Urinary bladder (tissue), 4 donors: Measurements from ENCODE around the gene POSTN. TPM values are rescaled to one million over a fixed set of nuclear protein-coding genes. Genes with fewer than 3 reads are reported as not detected.

Source experiments
- DNase-seq: peaks from one replicate; pipeline ENCODE4 v3.0.0-alpha.2; 2015; ENCODE audit errors: extremely low spot score
- H3K27ac ChIP-seq: one replicate; pipeline ENCODE4 v1.5.1; 2013; ENCODE audit warnings: low read depth, mild to moderate bottlenecking, moderate library complexity
- H3K36me3 ChIP-seq: one replicate; pipeline ENCODE4 v1.6.1; 2013; ENCODE audit warnings: mild to moderate bottlenecking, moderate library complexity; ENCODE audit not compliant: insufficient read depth
- H3K4me1 ChIP-seq: one replicate; pipeline ENCODE4 v1.6.1; 2013; ENCODE audit warnings: mild to moderate bottlenecking, moderate library complexity; ENCODE audit not compliant: insufficient read depth
- H3K4me3 ChIP-seq: one replicate; pipeline ENCODE4 v1.5.1; 2013; ENCODE audit warnings: low read depth, low read length
- WGBS: extraction: QIAGEN DNeasy Blood & Tissue Kit; methylation state at CpG from one replicate; pipeline ENCODE4 v1.1.7; 2013; 5-methylcytosine and 5-hydroxymethylcytosine counted together
- polyA plus RNA-seq: library from polyadenylated mRNA; stranded (reverse); fragments of 200-250 nt; gene quantifications from one replicate; pipeline ENCODE4 v1.2.3, GENCODE V29; 2013
- total RNA-seq: library from RNA; depleted of rRNA; stranded (reverse); fragments of >200 nt; gene quantifications from one replicate; pipeline ENCODE4 v1.2.3, GENCODE V29; 2014
- donor health status: healthy with polysubstance abuse.
- donor health status: healthy.

The POSTN gene, protein sequence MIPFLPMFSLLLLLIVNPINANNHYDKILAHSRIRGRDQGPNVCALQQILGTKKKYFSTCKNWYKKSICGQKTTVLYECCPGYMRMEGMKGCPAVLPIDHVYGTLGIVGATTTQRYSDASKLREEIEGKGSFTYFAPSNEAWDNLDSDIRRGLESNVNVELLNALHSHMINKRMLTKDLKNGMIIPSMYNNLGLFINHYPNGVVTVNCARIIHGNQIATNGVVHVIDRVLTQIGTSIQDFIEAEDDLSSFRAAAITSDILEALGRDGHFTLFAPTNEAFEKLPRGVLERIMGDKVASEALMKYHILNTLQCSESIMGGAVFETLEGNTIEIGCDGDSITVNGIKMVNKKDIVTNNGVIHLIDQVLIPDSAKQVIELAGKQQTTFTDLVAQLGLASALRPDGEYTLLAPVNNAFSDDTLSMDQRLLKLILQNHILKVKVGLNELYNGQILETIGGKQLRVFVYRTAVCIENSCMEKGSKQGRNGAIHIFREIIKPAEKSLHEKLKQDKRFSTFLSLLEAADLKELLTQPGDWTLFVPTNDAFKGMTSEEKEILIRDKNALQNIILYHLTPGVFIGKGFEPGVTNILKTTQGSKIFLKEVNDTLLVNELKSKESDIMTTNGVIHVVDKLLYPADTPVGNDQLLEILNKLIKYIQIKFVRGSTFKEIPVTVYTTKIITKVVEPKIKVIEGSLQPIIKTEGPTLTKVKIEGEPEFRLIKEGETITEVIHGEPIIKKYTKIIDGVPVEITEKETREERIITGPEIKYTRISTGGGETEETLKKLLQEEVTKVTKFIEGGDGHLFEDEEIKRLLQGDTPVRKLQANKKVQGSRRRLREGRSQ
- total RNA-seq (1,032 TPM), polyA plus RNA-seq (105 TPM)

DNA sequence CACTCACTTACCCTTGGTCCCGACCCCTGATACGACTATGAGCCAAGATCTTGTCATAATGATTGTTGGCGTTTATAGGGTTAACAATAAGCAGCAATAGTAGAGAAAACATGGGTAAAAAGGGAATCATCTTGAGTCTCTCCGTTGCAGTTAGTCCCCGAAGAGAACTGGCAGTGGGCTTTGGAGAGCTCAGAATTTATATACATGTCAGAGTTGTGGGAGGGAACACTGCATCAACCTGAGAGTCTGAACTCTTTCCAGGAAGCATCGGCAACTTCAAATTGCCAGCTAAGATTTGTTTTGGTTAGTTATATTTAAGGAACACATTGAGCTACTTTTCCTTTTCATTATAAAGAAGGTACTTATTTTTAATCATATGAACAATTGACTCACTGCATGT, at the start of gene POSTN:
POSTN (minus strand) TSS at position 172 of the 400 bp plus-strand sequence; CDS start at position 130, 42 bp downstream.
- Histone ChIP-seq H3K4me3 (peak within 1 kb of the TSS; percentile 14), H3K4me1 (no peaks in the 10 kb centered on the region), H3K36me3 (no peaks in the 10 kb centered on the region), H3K27ac (no peak within 1 kb of the TSS)
- peak; percentile 62 for DNase-seq
- WGBS: 10% methylated on average over 6 of the region's 6 CpGs

DNA sequence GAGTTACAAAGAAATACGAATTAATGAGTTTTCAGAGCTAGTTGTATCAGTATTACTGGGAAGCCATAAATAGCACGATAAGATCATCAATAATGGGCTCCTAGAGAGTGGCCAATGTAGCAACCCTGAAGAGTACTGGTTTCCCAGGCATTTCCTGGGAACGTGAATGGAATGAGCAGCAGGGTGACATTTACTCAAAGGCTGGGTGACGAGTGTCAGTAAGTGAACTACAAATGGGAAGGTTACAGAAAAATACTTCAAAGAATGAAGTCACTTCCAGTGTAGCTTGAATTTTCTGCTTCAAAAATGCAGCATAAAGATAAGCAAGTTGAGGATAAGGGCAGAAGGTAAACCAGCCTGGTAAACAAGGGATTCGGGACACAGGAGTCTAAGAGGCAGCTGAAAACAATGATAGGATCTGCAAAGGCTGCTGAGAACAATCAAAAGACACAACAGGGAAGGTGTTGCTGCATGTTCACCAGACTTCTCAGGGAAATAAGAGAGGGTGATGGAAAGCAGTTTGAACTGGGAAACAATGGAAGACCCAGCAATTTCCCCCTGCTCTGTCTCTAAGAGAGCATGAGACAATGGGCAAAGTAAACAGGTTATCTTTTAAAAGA, 48.6 kb upstream of the POSTN start:
- 59% methylated on average over 5 of the region's 5 CpGs for WGBS
- H3K4me3 ChIP-seq: no peak overlapping the region
- H3K4me1 ChIP-seq: no peaks in the 10 kb centered on the region
- H3K36me3 ChIP-seq: no peaks in the 10 kb centered on the region
- DNase-seq: no peak
- H3K27ac ChIP-seq: no peak overlapping the region

DNA sequence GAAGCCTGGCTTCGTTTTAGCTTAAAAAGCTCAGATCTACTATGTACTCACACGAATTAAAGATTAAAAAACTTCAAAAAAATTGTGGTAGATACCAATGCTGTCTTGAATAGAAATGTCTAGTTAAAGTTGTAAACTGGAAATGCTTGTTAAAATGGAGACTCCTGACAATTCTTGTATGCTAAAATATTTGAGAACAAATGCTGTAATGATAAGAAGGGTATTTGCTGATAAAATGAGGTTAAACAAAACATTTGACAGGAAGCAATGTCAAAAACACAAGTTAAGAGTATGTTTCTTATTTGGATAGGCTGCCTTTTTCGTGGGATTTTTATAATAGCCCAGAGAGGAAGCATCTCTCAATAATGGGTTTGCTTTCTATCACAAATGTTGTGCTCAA, 48.0 kb upstream of the POSTN start:
- no peak overlapping the region for H3K4me3 ChIP-seq
- no peak for DNase-seq
- H3K27ac ChIP-seq: no peak overlapping the region
- no peaks in the 10 kb centered on the region for H3K4me1 ChIP-seq
- H3K36me3 ChIP-seq: no peaks in the 10 kb centered on the region
- WGBS: 49% methylated on average over 3 of the region's 3 CpGs

DNA sequence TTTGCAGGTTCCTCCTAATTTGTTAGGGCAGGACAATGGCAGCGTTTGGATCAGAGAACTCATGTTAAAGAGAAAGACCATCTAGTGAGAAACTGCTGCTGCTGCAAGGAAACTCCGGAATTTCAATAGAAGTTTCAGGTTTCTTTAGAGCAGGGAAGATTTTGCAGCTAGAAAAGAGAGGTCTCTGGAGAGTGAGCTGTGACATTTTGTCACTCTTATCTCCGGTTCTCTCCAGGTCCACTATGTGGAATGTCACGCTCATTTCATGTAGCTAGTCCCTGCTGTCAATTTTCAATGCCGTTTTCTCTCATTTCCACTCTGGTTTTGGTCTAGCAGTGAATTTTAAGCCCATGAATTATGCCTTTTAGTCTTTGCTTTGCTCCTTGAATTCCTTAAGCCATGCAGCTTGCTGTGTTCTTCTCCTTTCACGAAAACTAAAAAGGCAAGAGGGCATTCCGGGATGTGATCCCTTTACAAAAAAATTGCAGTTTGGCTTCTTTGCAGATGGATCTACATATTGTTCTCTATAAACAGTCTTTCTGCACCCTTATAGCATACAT, 46.7 kb upstream of the POSTN start:
- no peak for DNase-seq
- H3K4me3 ChIP-seq: no peak overlapping the region
- 39% methylated on average over 7 of the region's 7 CpGs for WGBS

DNA sequence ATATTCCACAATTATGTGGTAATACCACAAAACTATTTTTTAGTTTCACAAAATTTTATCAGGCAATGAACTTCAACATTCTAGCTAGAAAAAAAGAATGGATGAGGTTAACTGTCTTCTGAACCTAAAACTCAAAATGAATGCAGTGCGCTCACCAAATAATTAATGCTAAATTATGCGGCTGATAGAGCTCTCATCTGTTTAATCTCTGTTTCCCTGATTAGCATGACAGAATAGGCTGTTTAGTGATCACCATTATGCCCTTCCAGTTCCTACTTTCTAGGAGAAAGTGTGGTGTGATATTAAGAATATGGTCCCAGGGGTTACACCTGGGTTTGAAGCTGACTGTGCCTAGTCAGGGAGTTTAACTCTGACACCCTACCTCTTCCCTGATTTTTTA, 42.8 kb upstream of the POSTN start:
- Histone ChIP-seq H3K27ac (no peak overlapping the region), H3K36me3 (no peaks in the 10 kb centered on the region), H3K4me3 (no peak overlapping the region), H3K4me1 (no peaks in the 10 kb centered on the region)
- no peak for DNase-seq
- WGBS: 96% methylated on average over 2 of the region's 2 CpGs

More for the DNA sequence above, 46.7 kb upstream of the POSTN start:
- H3K4me1 ChIP-seq: no peaks in the 10 kb centered on the region
- H3K27ac ChIP-seq: no peak overlapping the region
- H3K36me3 ChIP-seq: no peaks in the 10 kb centered on the region

DNA sequence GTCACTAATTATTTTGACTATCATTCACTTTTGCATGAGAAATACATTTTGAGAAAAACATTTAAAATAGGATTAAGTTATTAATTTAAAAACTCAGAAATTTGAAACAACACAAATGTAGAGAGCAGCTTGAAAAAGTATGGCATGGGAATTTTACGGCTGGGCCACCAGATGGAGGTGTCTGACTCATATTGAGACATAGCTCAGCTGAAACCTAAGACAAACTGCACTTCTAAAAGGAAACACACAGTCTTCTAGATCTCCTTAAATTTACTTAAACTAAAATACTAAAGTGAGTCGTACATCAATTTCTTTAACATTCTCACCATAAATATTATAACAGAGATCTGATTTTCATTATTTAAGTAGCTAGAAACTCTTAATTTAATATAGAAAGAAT, 41.9 kb upstream of the POSTN start:
- no peak overlapping the region for H3K27ac ChIP-seq
- no peaks in the 10 kb centered on the region for H3K36me3 ChIP-seq
- no peak for DNase-seq
- 20% methylated on average over 2 of the region's 2 CpGs for WGBS
- H3K4me3 ChIP-seq: no peak overlapping the region
- no peaks in the 10 kb centered on the region for H3K4me1 ChIP-seq

DNA sequence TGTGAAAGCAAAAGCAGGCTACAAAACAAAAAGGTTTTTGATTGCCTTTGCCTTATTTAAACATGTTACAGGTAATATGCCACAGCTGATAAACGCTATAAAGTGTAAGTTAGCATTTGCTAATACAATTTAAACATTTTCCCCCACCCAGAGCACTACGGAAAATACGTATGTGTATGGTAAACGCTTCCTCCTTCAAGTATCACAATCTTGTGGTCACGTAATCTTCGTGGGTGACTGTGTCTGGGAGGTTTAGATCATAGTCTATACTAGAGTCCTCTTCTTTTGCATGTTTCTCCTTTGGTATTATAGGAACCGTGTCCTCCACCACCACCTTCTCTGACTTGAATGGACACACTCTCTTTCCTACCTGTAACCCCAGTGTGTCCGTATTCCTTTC, 38.1 kb upstream of the POSTN start:
- Histone ChIP-seq H3K4me1 (no peaks in the 10 kb centered on the region), H3K4me3 (no peak overlapping the region)
- 87% methylated on average over 8 of the region's 8 CpGs for WGBS

DNA sequence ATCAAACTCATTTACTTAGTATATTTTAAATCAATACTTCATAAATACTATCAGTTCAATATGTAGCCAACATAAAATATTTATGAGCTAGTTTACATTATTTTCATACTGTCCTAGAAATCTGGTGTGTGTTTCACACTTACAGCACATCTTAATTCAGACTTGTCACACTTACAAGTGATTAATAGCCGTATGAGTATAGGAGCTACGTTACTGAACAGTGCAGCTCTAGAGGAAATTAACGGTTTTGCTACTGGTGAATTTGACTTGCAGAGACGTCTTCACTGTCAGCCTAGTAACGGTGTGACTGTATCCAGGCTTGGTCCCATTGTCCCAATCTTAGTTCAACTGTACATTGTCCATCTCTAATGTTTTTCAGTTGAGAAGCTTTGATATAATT, 33.7 kb upstream of the POSTN start:
- Histone ChIP-seq H3K4me3 (no peak overlapping the region), H3K27ac (no peak overlapping the region), H3K36me3 (no peaks in the 10 kb centered on the region), H3K4me1 (no peaks in the 10 kb centered on the region)
- 64% methylated on average over 5 of the region's 5 CpGs for WGBS
- no peak for DNase-seq

More for the DNA sequence above, 38.1 kb upstream of the POSTN start:
- H3K27ac ChIP-seq: no peak overlapping the region
- no peaks in the 10 kb centered on the region for H3K36me3 ChIP-seq
- no peak for DNase-seq

DNA sequence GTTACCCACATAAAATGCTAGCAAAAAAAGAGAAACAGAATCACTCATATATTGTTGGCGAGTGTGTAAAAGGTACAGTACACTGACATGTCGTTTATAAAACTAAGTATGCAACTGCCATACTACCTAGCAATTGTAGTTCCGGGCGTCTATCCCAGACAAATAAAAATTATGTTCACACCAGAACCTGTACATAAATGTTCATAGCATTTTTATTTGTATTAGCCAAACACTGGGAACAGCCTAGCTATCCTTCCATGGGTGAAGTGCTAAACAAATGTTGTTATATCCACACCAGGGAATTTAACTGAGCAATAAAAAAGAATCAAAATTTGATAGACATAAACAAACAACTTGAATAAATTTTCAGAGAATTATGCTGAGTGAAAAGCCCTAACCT, 28.9 kb upstream of the POSTN start:
- no peak for DNase-seq
- Histone ChIP-seq H3K36me3 (no peaks in the 10 kb centered on the region), H3K4me1 (no peaks in the 10 kb centered on the region), H3K27ac (no peak overlapping the region), H3K4me3 (no peak overlapping the region)
- 77% methylated on average over 4 of the region's 4 CpGs for WGBS

DNA sequence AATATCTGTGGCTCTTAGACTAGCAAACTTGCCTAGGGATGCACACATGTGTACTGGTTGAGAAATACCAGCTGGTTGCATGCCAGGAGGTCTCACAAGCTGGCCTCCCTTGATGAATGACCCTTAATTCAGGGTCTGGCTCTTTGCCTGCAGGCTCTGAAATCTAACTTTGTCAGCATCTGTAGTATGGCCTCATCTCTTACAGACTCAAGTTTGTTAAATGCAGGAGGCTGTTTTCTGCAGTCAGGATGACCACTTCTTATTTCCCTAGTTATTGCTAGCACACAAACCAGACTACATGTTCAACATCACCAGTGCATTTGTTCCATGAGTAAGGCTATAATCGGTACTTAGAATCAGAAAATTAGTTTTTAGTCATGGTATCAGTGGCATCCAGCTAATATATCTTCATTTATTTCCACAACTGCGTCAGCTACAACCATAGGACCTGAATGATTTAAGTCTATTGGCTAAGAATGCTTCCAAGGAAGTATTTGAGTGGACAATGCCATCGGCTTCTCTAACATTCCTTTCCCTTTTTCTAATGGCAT, 23.3 kb upstream of the POSTN start:
- Histone ChIP-seq H3K4me3 (no peak overlapping the region), H3K36me3 (no peaks in the 10 kb centered on the region), H3K27ac (no peak overlapping the region), H3K4me1 (no peaks in the 10 kb centered on the region)
- no peak for DNase-seq
- WGBS: 68% methylated on average over 3 of the region's 3 CpGs

DNA sequence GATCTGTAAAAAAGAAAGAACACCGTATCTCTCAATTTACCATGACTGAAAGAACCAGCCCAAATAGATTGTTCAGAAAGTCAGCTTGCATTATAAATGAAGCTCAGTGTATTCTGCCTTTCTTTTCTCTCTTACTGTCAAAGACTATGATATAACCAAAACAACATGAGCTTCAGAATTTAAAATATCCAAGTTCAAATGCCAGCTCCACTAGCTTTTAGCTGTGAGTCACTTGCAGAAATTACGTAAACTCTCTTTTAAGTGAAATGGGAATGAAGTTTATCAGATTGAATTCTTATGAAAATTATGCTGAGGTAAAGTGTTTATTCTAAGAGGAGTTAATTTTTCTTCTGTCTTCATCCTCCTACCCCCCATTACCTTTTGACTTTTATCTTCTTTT, 20.0 kb upstream of the POSTN start:
- no peaks in the 10 kb centered on the region for H3K36me3 ChIP-seq
- no peaks in the 10 kb centered on the region for H3K4me1 ChIP-seq
- no peak for DNase-seq
- H3K4me3 ChIP-seq: no peak overlapping the region
- no peak overlapping the region for H3K27ac ChIP-seq
- 49% methylated on average over 2 of the region's 2 CpGs for WGBS

DNA sequence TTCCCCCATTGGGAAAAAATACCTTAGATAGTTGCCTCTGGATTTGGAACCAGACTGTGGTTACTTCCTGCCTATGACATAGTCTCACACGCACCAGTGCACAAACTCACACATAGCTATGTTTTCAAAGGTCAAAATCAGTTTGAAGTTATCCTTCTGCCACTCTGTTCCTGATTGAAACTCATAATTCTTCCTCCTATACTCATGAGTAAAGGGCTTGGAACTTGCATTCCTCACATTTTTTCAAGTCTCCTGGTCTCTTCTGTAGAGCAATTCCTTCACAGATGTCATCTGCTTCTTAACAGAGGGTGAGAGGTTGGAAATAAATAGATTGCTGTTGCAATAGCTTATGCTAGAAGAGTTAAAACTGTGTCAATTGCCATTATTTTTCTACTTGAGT, 18.6 kb upstream of the POSTN start:
- Histone ChIP-seq H3K4me1 (no peaks in the 10 kb centered on the region), H3K4me3 (no peak overlapping the region), H3K27ac (no peak overlapping the region), H3K36me3 (no peaks in the 10 kb centered on the region)
- DNase-seq: no peak
- 71% methylated on average over 1 of the region's 1 CpG for WGBS

DNA sequence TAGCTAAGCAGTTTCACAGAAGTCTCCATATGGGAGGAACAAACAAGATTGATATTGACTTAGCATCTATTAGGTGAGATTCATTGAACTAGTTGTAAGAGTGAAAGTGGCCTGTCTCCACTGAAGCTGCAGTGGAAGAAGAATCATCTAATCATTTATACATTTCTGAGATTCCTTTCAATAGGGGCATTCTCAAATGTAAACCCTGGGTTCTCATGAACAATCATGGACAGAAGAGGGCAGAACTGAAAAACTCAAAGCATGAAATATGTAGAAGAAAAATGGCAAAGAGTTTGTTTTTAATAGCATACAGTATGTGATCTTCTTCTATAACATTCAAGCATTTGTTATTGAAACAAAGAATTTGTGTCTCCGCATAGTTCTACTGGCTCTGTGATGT, 17.6 kb upstream of the POSTN start:
- no peak for DNase-seq
- 92% methylated on average over 1 of the region's 1 CpG for WGBS
- H3K36me3 ChIP-seq: no peaks in the 10 kb centered on the region

More for the DNA sequence above, 17.6 kb upstream of the POSTN start:
- no peak overlapping the region for H3K4me3 ChIP-seq
- H3K27ac ChIP-seq: no peak overlapping the region
- no peaks in the 10 kb centered on the region for H3K4me1 ChIP-seq
